Natural killer cell (primary cell): ENCODE data around the gene ZNF827. TPM values are rescaled to one million over a fixed set of nuclear protein-coding genes. Genes with fewer than 3 reads are reported as not detected.

Experiments
- ATAC-seq, 3 donors: fragments of 150-1000 bp in 2 of 3; fragments of 200-7000 bp in 1 of 3; cut with Tn5 transposase; 1 replicate in 1 of 3; 2 replicates in 2 of 3; pipeline ENCODE4 v1.10.0; 2021; ENCODE audit warnings: mild to moderate bottlenecking in 2 of 3, moderate library complexity in 2 of 3
- DNase-seq, 2 donors: peaks; one replicate each; pipeline versions ENCODE4 v3.0.0 to v3.0.0-alpha.2; 2013 to 2021; ENCODE audit warnings: mixed read lengths in 1 of 2
- H3K27ac ChIP-seq: one replicate; pipeline ENCODE4 v1.5.1; 2013; ENCODE audit warnings: mild to moderate bottlenecking, low read length
- H3K27me3 ChIP-seq: one replicate; pipeline ENCODE4 v1.6.1; 2013; ENCODE audit warnings: low read length; ENCODE audit not compliant: control insufficient read depth, insufficient read depth
- H3K36me3 ChIP-seq: one replicate; pipeline ENCODE4 v1.6.1; 2013; ENCODE audit warnings: low read length; ENCODE audit not compliant: control insufficient read depth, insufficient read depth
- H3K4me1 ChIP-seq: one replicate; pipeline ENCODE4 v1.6.1; 2013; ENCODE audit warnings: low read length; ENCODE audit not compliant: control insufficient read depth, insufficient read depth
- H3K4me3 ChIP-seq: one replicate; pipeline ENCODE4 v1.5.1; 2013; ENCODE audit warnings: low read length
- H3K9me3 ChIP-seq: one replicate; pipeline ENCODE4 v1.6.1; 2013; ENCODE audit warnings: low read length; ENCODE audit not compliant: control insufficient read depth, insufficient read depth
- H3K27ac Mint-ChIP-seq, 2 donors: one replicate each; pipeline ENCODE4 v1.8.0; 2022; ENCODE audit warnings: mild to moderate bottlenecking in 2 of 2, mixed read lengths in 2 of 2, moderate library complexity in 1 of 2
- H3K27me3 Mint-ChIP-seq, 2 donors: one replicate each; pipeline ENCODE4 v1.8.0; 2022; ENCODE audit warnings: low read depth in 2 of 2, mixed read lengths in 2 of 2
- H3K36me3 Mint-ChIP-seq: one replicate; pipeline ENCODE4 v1.8.0; 2022; ENCODE audit warnings: mixed read lengths
- H3K4me1 Mint-ChIP-seq, 2 donors: one replicate each; pipeline ENCODE4 v1.8.0; 2022; ENCODE audit warnings: mixed read lengths in 2 of 2
- H3K4me3 Mint-ChIP-seq: one replicate; pipeline ENCODE4 v1.8.0; 2022; ENCODE audit warnings: mild to moderate bottlenecking, moderate library complexity, mixed read lengths
- H3K9me3 Mint-ChIP-seq, 2 donors: one replicate each; pipeline ENCODE4 v1.8.0; 2022; ENCODE audit warnings: mixed read lengths in 2 of 2
- CTCF ChIP-seq: fragments of 200-600 bp; IDR thresholded peaks from one replicate; pipeline ENCODE4 v1.8.0; 2022; ENCODE audit warnings: antibody characterized with exemption
- WGBS: methylation state at CpG from one replicate; pipeline ENCODE4 v1.1.7; 2013; ENCODE audit warnings: missing lambda C conversion rate; ENCODE audit not compliant: insufficient coverage; 5-methylcytosine and 5-hydroxymethylcytosine counted together
- intact Hi-C: fragments of 100-400 bp; cut with micrococcal nuclease; formaldehyde crosslinking; loops from one replicate; pipeline ENCODE4 v1.14.2; 2022
- total RNA-seq, 4 donors: library from RNA; stranded (reverse); fragments of 120-200 nt in 1 of 4; gene quantifications; one replicate each; pipeline versions ENCODE4 v1.2.3 to v1.2.4, GENCODE V29; 2013 to 2022

ZNF827 gene
- total RNA-seq, 3 donors from 2014 or later (not counting 1 experiment from before 2014, with no cell fraction given) = 25.8 to 35.5 (median 32.9) TPM

GRCh38 chr4:145868637-145869409, 69.8 kb downstream of the ZNF827 start:
- TF ChIP-seq CTCF = no peak
- Mint-ChIP-seq H3K27me3 (no peaks in the 10 kb centered on the region), H3K4me3 (no peak overlapping the region), H3K36me3 (no peaks in the 10 kb centered on the region), H3K27ac (no peak overlapping the region), H3K4me1 (peaks cover 27 to 30% of the 10 kb centered on the region in 2 donors), H3K9me3 (no peaks in the 10 kb centered on the region)
- Histone ChIP-seq H3K4me1 (no peaks in the 10 kb centered on the region), H3K27ac (no peak overlapping the region), H3K36me3 (peaks cover 5% of the 10 kb centered on the region), H3K9me3 (no peaks in the 10 kb centered on the region), H3K27me3 (no peaks in the 10 kb centered on the region), H3K4me3 (no peak overlapping the region)
- peak in 1 of 2 donors; percentile 6 for DNase-seq
- 38% methylated on average over 1 of the region's 1 CpG for WGBS
- ATAC-seq = no peak
- intact Hi-C loops = no loop called here

DNA sequence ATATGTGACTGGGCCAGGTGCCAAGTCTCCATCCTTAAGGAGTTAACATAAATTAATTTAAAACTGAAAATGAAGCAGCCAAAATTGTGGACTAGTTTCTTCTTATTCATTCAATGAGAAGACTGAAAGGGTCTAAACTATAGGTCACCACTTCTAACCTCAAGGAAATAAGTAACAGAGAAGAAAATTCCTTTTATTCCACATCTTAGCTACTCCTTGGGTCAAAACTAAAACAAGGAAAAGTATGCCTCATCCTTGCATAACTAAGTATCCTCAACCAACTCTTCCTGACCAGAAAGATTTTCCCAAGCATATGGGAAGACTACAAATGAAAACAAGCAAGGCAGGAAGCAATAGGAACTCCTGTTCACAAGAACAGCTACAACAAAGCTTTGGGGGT, 71.2 kb downstream of the ZNF827 start:
- no peaks in the 10 kb centered on the region for H3K36me3 Mint-ChIP-seq
- ATAC-seq = no peak
- Histone ChIP-seq H3K36me3 (peaks cover 5% of the 10 kb centered on the region), H3K4me1 (no peaks in the 10 kb centered on the region), H3K27me3 (no peaks in the 10 kb centered on the region), H3K27ac (no peak overlapping the region), H3K4me3 (no peak overlapping the region), H3K9me3 (no peaks in the 10 kb centered on the region)
- no peak overlapping the region for H3K27ac Mint-ChIP-seq
- H3K4me3 Mint-ChIP-seq = no peak overlapping the region
- no peak for TF ChIP-seq CTCF
- no peaks in the 10 kb centered on the region for H3K27me3 Mint-ChIP-seq
- no peaks in the 10 kb centered on the region for H3K9me3 Mint-ChIP-seq
- H3K4me1 Mint-ChIP-seq = peaks cover 27 to 30% of the 10 kb centered on the region in 2 donors
- DNase-seq = no peak
- intact Hi-C loops = no loop called here

GRCh38 chr4:145866991-145867390, 71.6 kb downstream of the ZNF827 start:
- intact Hi-C loops = no loop called here
- Histone ChIP-seq H3K36me3 (peaks cover 5% of the 10 kb centered on the region), H3K27me3 (no peaks in the 10 kb centered on the region), H3K4me1 (no peaks in the 10 kb centered on the region), H3K4me3 (no peak overlapping the region), H3K9me3 (no peaks in the 10 kb centered on the region), H3K27ac (no peak overlapping the region)
- H3K36me3 Mint-ChIP-seq = no peaks in the 10 kb centered on the region
- DNase-seq (no peak), ATAC-seq (no peak)
- no peak overlapping the region for H3K27ac Mint-ChIP-seq
- WGBS = 76% methylated on average over 4 of the region's 4 CpGs
- peaks cover 24 to 28% of the 10 kb centered on the region in 2 donors for H3K4me1 Mint-ChIP-seq
- H3K27me3 Mint-ChIP-seq = no peaks in the 10 kb centered on the region
- H3K4me3 Mint-ChIP-seq = no peak overlapping the region
- H3K9me3 Mint-ChIP-seq = no peaks in the 10 kb centered on the region
- TF ChIP-seq CTCF = no peak
